H1 (cell line): ENCODE measurements around the gene PTPN13. TPM values are rescaled to one million over a fixed set of nuclear protein-coding genes. Genes with fewer than 3 reads are reported as not detected.

ENCODE experiments used
- CHD7 ChIP-seq: fragments of 300-600 bp; sonication (generic); IDR thresholded peaks from 2 replicates; pipeline ENCODE4 v1.7.1; 2012; ENCODE audit warnings: low read length, moderate library complexity, mild to moderate bottlenecking, inconsistent platforms; ENCODE audit not compliant: insufficient replicate concordance
- JUN ChIP-seq: IDR thresholded peaks from 2 replicates; pipeline ENCODE4 v1.6.1; 2011; ENCODE audit warnings: low read depth, mild to moderate bottlenecking, improper control_type of control experiment, low read length
- KDM5A ChIP-seq: fragments of 200-600 bp; IDR thresholded peaks from 2 replicates; pipeline ENCODE4 v1.7.1; 2012; ENCODE audit warnings: mild to moderate bottlenecking, low read length, inconsistent platforms, mixed read lengths
- RAD21 ChIP-seq, 2 experiments: IDR thresholded peaks in 1 of 2; conservative IDR thresholded peaks in 1 of 2; 2 replicates each; pipeline ENCODE4 v1.6.1; 2011; ENCODE audit warnings: low read depth in 2 of 2, low read length in 2 of 2, improper control_type of control experiment in 1 of 2, inconsistent platforms in 1 of 2, mild to moderate bottlenecking in 1 of 2, moderate library complexity in 1 of 2
- RBBP5 ChIP-seq: IDR thresholded peaks from 2 replicates; pipeline ENCODE4 v1.7.1; 2012; ENCODE audit warnings: low read depth, mild to moderate bottlenecking, inconsistent platforms, low read length, moderate library complexity, borderline replicate concordance
- SP2 ChIP-seq: IDR thresholded peaks from 2 replicates; pipeline ENCODE4 v1.6.1; 2012; ENCODE audit warnings: mild to moderate bottlenecking, low read length, inconsistent platforms
- polyA plus RNA-seq, 7 experiments: library from polyadenylated mRNA; depleted of rRNA in 3 of 7; stranded (reverse) in 5 of 7; unstranded in 2 of 7; fragments of >200 nt in 5 of 7; fragments of 200-250 nt in 2 of 7; gene quantifications; 1 replicate in 5 of 7; 2 replicates in 1 of 7; 4 replicates in 1 of 7; pipeline versions ENCODE4 v1.2.1 to v1.2.3, GENCODE V29; 2011 to 2013; ENCODE audit warnings: missing spikeins in 2 of 7, mixed read lengths in 2 of 7
- total RNA-seq: library from RNA; stranded (reverse); fragmentation: NEBNext Ultra II Directional; extraction: Animal tissue kit (Norgen Biotek cat#: 25700); gene quantifications from 2 replicates; pipeline ENCODE4 v1.2.1, GENCODE V29; 2021

Gene PTPN13
- total and polyA plus RNA-seq, 2 of the 8 experiments (the other 6 are each of a cell fraction or from before 2014, with no cell fraction given), result 12.7 to 57.9 TPM

- TF ChIP-seq CHD7, result no peak
- TF ChIP-seq JUN, result no peak
- no peak for TF ChIP-seq KDM5A
- no peak for TF ChIP-seq SP2
- TF ChIP-seq RBBP5, result no peak
- no peak for TF ChIP-seq RAD21 (IDR thresholded peaks at IDR 0.05 in 1 of 2, conservative IDR thresholded peaks at IDR 0.05 in 1 of 2; ENCODE audit: low read depth in 2 of 2, low read length in 2 of 2)
- TF ChIP-seq, all 59 proteins: peak for 0
Observed at GRCh38 chr4:86825511-86825910, 231.4 kb downstream of the PTPN13 start (continued).
